Stimulated activated CD8-positive, alpha-beta memory T cell treated with anti-CD3 and anti-CD28 coated beads, Interleukin-4, amount 100 ng/mL, for 48 hours (primary cell): ENCODE measurements around the gene RBM5.

Experiments
- DNase-seq: peaks from one replicate; pipeline ENCODE4 v3.0.0-alpha.2; 2020

RBM5 gene

GRCh38 chr3:50163572-50164455 is 75.1 kb downstream of the RBM5 start:
- DNase-seq: no peak

- DNase-seq: no peak
Measured at GRCh38 chr3:50164481-50164880, 75.8 kb downstream of the RBM5 start.

GRCh38 chr3:50164984-50165909 is 76.5 kb downstream of the RBM5 start:
- no peak for DNase-seq

- no peak for DNase-seq
Measured at GRCh38 chr3:50165910-50166538, 77.3 kb downstream of the RBM5 start.

GRCh38 chr3:50166620-50167019 is 77.9 kb downstream of the RBM5 start:
- no peak for DNase-seq

- no peak for DNase-seq
Measured at GRCh38 chr3:50167069-50167840, 78.5 kb downstream of the RBM5 start.

GRCh38 chr3:50167841-50168209 is 79.1 kb downstream of the RBM5 start:
- DNase-seq: no peak

- DNase-seq: no peak
Measured at GRCh38 chr3:50168388-50168787, 79.7 kb downstream of the RBM5 start.
